HK-2 (cell line): Measurements from ENCODE around the gene CTNNA2.
A peak's percentile ranks its signal among the peaks of the same experiment; 100 is the strongest.

Experiments used
- DNase-seq: peaks from one replicate; pipeline ENCODE4 v3.0.0-alpha.2; 2018; ENCODE audit not compliant: unreplicated experiment

The CTNNA2 gene

DNA sequence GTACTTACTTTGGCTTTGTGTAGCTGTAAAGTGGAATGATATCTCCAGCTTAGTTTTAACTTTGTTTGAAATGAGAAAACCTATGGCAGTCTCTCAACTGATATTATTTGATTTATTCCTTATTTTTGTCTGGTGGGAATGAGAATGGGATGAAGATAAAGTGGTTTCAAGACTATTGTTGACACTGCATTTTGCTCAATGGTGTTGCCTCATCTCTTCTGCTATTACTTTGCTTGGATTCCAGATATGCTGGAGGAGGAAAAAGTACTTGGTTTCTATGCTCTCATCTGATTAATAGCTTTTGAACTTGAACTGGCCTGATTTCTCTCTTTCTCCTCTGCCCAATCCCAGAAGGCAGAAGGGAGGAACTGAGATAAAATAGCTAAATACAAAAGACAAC, 198.2 kb downstream of the CTNNA2 start:
- DNase-seq: no peak

DNA sequence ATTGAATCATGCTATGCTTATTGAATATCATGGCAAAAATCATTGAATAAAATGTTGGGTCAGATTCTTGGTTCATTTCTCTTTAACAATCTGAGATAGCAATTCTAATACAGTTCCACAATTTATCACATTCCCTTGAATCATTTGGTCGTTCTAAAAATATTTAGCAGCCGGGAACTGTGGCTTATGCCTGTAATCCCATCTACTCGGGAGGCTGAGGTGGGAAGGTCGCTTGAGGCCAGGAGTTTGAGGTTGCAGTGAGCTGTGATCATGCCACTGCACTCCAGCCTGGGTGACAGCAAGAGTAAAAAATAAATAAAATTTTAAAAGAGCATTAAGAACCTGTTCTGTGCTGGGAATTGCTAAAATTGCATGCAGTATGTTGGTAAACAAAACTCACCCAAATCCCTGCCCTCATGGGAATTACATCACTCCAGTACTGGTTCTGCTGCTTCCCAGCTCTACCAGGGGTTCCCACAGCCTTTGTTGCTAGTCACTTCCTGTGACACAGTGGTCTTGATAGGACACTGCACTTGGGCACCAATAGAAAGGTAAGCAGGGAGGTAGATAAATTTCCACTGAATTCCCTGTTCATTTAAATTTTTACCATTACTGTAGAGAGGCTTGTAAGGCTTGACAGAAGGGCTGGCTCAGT, 200.4 kb downstream of the CTNNA2 start:
- DNase-seq: no peak

DNA sequence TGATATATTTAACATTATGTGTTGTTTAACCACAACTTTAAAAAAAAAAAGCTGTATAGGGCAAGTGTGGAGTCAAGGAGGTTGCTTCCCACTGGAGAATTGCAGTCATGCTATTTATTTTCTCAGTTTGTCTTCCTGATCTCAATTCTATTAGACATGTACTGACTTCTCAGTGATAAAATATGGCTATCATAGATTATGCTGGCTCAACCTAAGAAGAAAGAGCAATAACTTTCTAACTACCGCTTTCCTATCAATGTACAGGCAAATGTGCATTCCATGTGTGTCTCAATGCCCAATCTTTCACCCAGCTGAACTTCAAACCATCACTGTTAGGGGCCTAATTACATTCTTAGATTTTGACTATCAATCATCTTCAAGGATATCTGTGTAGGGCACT, 201.4 kb downstream of the CTNNA2 start:
- DNase-seq: no peak

DNA sequence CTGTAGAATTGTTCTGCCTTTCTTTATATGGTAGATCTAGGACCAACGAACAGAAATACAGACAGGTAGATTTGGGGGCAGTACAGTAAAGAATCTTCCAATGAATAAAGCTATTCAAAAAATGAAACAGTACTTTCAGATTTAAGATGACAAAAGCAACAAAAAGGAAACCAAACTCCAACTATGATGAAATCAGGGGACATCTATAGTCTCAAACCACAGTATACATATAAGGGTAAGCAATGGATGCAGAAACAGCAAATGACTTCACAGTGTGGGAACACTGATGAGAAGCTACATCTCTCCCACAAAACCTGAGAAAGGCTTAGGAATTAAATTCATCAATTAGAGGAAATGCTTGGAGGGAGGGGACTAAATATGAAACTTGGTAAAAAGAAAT, 202.5 kb downstream of the CTNNA2 start:
- DNase-seq: no peak

DNA sequence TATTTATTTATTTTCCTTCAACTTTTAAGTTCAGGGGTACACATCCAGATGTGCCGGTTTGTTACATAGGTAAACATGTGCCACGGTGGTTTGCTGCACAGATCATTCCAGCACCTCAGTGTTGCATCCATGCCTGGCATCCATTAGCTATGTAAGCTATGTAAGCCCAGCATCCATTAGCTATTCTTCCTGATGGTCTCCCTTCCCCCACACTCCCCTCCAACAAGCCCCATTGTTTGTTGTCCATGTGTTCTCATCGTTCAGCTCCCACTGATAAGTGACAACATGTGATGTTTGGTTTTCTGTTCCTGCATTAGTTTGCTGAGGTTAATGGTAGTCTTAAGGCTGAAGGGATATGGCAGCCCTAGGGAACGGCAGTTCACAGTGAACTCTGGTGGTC, 203.4 kb downstream of the CTNNA2 start:
- DNase-seq: no peak

GRCh38 chr2:79717364-79718007, 204.6 kb downstream of the CTNNA2 start:
- DNase-seq: peak; percentile 87

DNA sequence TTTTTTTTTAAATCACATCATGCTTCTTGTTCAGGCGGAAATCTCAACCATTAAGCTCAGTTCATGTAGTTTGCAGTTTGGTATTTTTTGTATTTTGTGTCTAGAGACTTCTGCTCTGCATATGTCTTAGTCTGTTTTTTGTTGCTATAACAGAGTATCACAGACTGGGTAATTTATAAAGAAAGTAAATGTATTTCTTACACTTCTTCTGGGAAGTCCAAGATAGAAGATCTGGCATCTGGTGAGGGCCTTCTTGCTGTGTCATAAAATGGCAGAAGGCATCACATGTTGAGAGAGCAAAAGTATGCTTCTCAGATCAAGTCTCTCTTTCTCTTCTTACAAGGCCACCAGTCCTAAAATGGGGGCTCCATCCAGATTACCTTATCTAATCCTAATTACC, 208.2 kb downstream of the CTNNA2 start:
- DNase-seq: no peak

DNA sequence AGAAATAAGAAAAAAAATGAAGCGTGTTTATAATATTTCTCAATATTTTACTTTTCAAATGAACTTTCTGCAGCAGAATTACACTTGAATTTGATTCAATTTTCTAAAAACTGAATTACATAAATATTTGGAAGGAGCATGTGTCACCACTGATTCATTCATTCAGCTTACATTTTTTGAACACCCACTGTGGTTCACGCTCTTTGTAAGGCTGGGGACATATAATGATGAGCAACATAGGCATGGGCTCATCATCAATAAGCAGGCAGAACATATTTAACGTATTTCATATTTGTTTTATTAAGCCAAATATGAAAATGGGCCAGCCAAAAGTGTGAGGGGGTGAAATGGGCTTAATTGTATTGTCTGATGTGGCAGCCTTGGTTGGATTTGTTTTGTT, 209.1 kb downstream of the CTNNA2 start:
- no peak for DNase-seq

DNA sequence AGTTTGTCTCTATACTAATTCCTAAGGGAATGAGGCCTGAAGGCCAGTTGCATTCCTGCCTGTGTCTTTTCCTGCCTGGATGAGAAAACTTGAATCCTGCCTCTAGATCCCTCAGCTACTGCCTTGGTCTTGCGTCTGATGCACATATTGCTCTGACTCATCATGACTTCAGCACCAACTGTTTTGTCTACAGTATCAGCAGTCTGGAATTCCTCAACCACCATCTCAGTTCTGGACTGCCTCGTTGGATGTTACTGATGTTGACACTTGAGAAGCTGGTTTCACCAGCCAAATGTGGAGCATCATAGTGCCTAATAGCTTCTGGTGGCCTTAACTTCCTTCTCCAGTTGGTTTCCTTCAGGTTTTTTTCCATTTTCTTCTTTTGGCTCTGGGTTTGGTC, 211.0 kb downstream of the CTNNA2 start:
- DNase-seq: peak; percentile 50

- DNase-seq: no peak
Observed at GRCh38 chr2:79729532-79729931, 216.7 kb downstream of the CTNNA2 start.

DNA sequence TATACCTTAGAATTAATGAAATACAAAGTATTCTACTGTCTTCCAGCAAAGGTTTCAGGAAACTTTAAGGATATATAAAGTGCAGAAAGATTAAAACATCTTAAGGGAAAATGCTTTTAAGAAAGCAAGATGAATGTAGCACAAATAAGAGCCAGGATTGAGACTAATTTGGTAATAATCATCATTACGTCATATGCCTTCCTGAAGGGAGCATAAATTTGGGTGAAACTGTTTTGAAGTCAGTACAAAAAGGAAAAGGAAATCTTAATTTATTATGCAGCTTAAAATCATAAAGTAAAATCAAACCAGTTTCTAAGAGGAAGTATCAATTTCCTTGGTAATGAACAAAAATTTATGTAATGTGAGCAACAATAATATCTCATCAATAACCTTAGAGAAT, 221.7 kb downstream of the CTNNA2 start:
- no peak for DNase-seq

GRCh38 chr2:79740879-79741443, 228.1 kb downstream of the CTNNA2 start:
- no peak for DNase-seq

GRCh38 chr2:79750321-79750720, 237.5 kb downstream of the CTNNA2 start:
- DNase-seq: no peak

DNA sequence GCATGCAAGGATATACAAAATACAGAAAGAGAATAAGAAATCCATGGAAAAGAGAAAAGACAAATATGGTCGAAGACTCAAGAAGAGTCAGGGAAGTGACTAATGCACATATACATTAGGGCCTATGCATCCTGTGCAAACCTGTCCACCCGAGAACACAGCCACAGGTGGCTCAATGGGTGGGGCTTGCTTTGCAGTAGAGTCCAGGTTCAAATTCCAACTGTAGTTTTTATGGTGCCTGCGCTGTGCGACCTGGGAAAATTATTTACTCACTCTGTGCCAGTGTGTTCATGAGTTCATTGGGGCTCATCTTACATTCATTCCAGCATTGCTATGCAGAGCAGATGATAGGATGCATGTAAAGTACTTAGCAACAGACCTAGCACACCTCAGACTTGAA, 244.7 kb downstream of the CTNNA2 start:
- no peak for DNase-seq

- DNase-seq: no peak
Observed at GRCh38 chr2:79758042-79758441, 245.2 kb downstream of the CTNNA2 start.

DNA sequence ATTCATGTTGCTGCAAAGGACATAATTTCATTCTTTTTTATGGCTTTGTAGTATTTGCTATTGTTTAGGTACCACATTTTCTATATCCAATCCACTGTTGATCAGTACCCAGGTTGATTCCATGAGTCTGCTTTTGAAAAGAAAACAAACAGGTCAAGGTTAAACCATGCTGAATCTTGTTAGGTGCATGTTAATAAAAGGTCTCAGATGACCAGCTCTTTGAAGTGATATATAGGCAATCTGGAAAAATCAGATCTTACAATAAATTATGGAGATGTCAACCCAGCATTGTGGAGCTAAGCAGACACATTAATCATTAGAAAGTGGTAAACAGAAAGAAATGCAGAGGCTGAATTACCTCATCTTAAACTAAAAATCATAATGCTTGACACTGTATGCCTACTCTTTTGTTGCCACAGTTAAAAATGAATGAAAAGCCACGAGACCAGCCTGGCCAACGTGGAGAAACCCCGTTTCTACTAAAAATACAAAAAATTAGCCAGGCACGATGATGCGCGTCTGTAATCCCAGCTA, 246.0 kb downstream of the CTNNA2 start:
- DNase-seq: no peak

DNA sequence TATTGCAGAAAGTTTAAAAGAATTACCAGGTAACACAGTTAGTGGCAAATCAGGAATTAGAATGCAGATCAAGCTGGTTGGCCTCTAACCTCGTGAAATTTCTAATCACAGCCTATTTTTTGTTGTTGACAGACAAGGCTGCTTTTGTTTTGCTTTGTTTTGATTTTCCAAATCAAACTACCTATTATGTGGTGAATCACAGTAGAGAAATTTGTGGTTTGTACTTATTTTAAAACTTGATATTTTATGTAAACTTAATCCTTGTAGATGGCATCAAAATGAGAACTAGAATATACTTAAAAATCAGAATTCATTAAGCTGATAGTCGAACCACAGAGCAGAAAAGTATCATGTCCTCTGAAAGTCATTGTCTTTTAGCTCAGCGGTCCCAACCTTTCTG, 258.1 kb downstream of the CTNNA2 start:
- DNase-seq: no peak

DNA sequence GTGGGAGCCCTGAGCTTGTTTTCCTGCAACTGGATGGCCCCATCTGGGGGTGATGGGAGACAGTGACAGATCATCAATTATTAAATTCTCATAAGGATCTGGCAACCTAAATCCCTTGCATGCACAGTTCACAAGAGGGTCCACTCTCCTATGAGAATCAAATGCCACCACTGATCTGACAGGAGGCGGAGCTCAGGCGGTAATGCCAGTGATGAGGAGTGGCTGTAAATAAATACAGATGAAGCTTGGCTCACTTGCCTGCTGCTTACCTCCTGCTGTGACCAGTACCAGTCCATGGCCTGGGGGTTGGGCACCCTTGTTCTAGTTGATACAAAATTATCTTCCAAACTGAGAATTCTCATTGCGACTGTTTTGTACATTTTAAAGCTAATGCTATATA, 258.6 kb downstream of the CTNNA2 start:
- no peak for DNase-seq

GRCh38 chr2:79774016-79774415, 261.2 kb downstream of the CTNNA2 start:
- no peak for DNase-seq

- no peak for DNase-seq
Observed at GRCh38 chr2:79776461-79776860, 263.6 kb downstream of the CTNNA2 start.

DNA sequence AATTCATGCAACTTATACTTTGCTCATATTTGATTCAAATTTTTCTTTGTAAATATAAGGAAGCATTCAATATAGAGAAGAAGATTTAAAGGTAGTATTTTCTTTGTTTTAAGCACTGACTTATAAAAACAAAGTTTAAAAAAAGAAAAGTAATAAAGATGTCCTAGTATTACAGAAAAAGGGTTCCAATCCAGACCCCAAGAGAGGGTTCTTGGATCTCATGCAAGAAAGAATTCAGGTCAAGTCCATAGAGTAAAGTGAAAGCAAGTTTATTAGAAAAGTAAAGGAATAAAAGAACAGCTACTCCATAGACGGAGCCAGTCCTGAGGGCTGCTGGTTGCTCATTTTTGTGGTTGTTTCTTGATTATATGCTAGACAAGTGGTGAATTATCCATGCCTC, 267.9 kb downstream of the CTNNA2 start:
- DNase-seq: no peak

- no peak for DNase-seq
Observed at GRCh38 chr2:79782576-79783452, 270.0 kb downstream of the CTNNA2 start.
